Neuron (in vitro differentiated cells): ENCODE data around the gene TRMT10B.
"Not testable (repeated sequence)": the region's sequence is repeated elsewhere in the genome, so short reads cannot be mapped to it uniquely, and the experiment has no call there.

Source experiments
- H2AFZ ChIP-seq: one replicate; pipeline ENCODE4 v1.6.1; 2013; ENCODE audit warnings: low read depth, mild to moderate bottlenecking, inconsistent platforms, low read length, moderate library complexity
- H3K27me3 ChIP-seq: one replicate; pipeline ENCODE4 v1.6.1; 2013; ENCODE audit warnings: low read length; ENCODE audit not compliant: insufficient read depth
- H3K36me3 ChIP-seq: one replicate; pipeline ENCODE4 v1.6.1; 2013; ENCODE audit warnings: low read length; ENCODE audit not compliant: insufficient read depth
- H3K4me1 ChIP-seq: one replicate; pipeline ENCODE4 v1.6.1; 2013; ENCODE audit warnings: low read length; ENCODE audit not compliant: insufficient read depth
- H3K4me3 ChIP-seq: 2 replicates; pipeline ENCODE4 v1.5.1; 2013; ENCODE audit warnings: mild to moderate bottlenecking, low read length, moderate library complexity
- H3K9me3 ChIP-seq: one replicate; pipeline ENCODE4 v1.6.1; 2013; ENCODE audit warnings: low read length

TRMT10B gene

GRCh38 chr9:37825174-37825573 is 71.6 kb downstream of the TRMT10B start:
- not testable (repeated sequence) for H3K27me3 ChIP-seq, H3K9me3 ChIP-seq, H3K4me3 ChIP-seq, H3K4me1 ChIP-seq, H2AFZ ChIP-seq
- peaks cover 52% of the 10 kb centered on the region for H3K36me3 ChIP-seq

- no peak overlapping the region for H2AFZ ChIP-seq
- peaks cover 42% of the 10 kb centered on the region for H3K36me3 ChIP-seq
- no peaks in the 10 kb centered on the region for H3K4me1 ChIP-seq
Measured at GRCh38 chr9:37827483-37828165, 74.0 kb downstream of the TRMT10B start.

More at GRCh38 chr9:37827483-37828165, 74.0 kb downstream of the TRMT10B start:
- Histone ChIP-seq H3K9me3 (no peaks in the 10 kb centered on the region), H3K4me3 (no peak overlapping the region), H3K27me3 (no peaks in the 10 kb centered on the region)
